Psoas muscle (tissue), 8 donors: ENCODE measurements around the gene NIPAL1. TPM values are rescaled to one million over a fixed set of nuclear protein-coding genes. Genes with fewer than 3 reads are reported as not detected.
A peak's percentile ranks its signal among the peaks of the same experiment; 100 is the strongest.

Experiments
- ATAC-seq, 4 donors: fragments of 200-7000 bp; cut with Tn5 transposase; one replicate each; pipeline ENCODE4 v1.9.1; 2020; ENCODE audit warnings: moderate library complexity in 3 of 4, mild to moderate bottlenecking in 2 of 4
- DNase-seq, 2 donors: peaks; one replicate each; pipeline ENCODE4 v3.0.0-alpha.2; 2020
- H3K27ac ChIP-seq: fragments of 200-600 bp; one replicate; pipeline ENCODE4 v1.8.0; 2022
- H3K27me3 ChIP-seq, 3 donors: fragments of 200-600 bp in 1 of 3; one replicate each; pipeline versions ENCODE4 v1.6.1 to v1.8.0; 2013 to 2022; ENCODE audit warnings: low read length in 2 of 3, mild to moderate bottlenecking in 2 of 3, moderate library complexity in 1 of 3; ENCODE audit not compliant: insufficient read depth in 3 of 3
- H3K36me3 ChIP-seq, 2 donors: fragments of 200-600 bp in 1 of 2; one replicate each; pipeline versions ENCODE4 v1.6.1 to v1.8.0; 2013 to 2022; ENCODE audit warnings: low read depth in 1 of 2, mild to moderate bottlenecking in 1 of 2, moderate library complexity in 1 of 2; ENCODE audit not compliant: insufficient read depth in 1 of 2
- H3K4me1 ChIP-seq: fragments of 200-600 bp; one replicate; pipeline ENCODE4 v1.8.0; 2022
- H3K4me3 ChIP-seq: fragments of 200-600 bp; one replicate; pipeline ENCODE4 v1.8.0; 2022; ENCODE audit warnings: mild to moderate bottlenecking
- H3K9me3 ChIP-seq: fragments of 200-600 bp; one replicate; pipeline ENCODE4 v1.8.0; 2022
- WGBS, 3 donors: extraction: QIAGEN DNeasy Blood & Tissue Kit; methylation state at CpG; one replicate each; pipeline versions ENCODE4 v1.1.6 to v1.1.7; 2013; 5-methylcytosine and 5-hydroxymethylcytosine counted together
- intact Hi-C, 2 donors: fragments of 100-400 bp; cut with DNase I; formaldehyde crosslinking; loops; one replicate each; pipeline versions ENCODE4 v1.11.0 to v1.14.2; 2022
- polyA plus RNA-seq, 3 donors: library from polyadenylated mRNA; stranded (reverse); fragments of 200-250 nt; gene quantifications; one replicate each; pipeline ENCODE4 v1.2.3, GENCODE V29; 2013
- total RNA-seq, 4 donors: library from RNA; stranded (reverse); fragmentation: NEBNext Ultra II Directional in 2 of 4; extraction: Animal tissue kit (Norgen Biotek cat#: 25700) in 2 of 4; gene quantifications; one replicate each; pipeline versions ENCODE4 v1.2.1 to v1.2.4, GENCODE V29; 2021 to 2023
- TF ChIP-seq, protein P1 (sequence below): fragments of 200-600 bp; IDR thresholded peaks from one replicate; pipeline ENCODE4 v1.8.0; 2022; ENCODE audit warnings: antibody characterized with exemption
- donor health status: healthy with polysubstance abuse.
- donor health status: DM: no; HTN: no; CAD: no; lungs with moderate emphysema.
- donor health status: Bipolar disorder and iron deficiency.
- donor health status: healthy.
- donor health status: DM: yes; HTN: yes; CAD: no.
- donor health status: DM: no; HTN: no; CAD: no.
- donor health status: DM: no; HTN: no; CAD: no.
- donor health status: DM: yes; HTN: yes; CAD: no.

Gene NIPAL1
- total and polyA plus RNA-seq, 7 donors = 0.41 to 2.3 (median 0.79) TPM

DNA sequence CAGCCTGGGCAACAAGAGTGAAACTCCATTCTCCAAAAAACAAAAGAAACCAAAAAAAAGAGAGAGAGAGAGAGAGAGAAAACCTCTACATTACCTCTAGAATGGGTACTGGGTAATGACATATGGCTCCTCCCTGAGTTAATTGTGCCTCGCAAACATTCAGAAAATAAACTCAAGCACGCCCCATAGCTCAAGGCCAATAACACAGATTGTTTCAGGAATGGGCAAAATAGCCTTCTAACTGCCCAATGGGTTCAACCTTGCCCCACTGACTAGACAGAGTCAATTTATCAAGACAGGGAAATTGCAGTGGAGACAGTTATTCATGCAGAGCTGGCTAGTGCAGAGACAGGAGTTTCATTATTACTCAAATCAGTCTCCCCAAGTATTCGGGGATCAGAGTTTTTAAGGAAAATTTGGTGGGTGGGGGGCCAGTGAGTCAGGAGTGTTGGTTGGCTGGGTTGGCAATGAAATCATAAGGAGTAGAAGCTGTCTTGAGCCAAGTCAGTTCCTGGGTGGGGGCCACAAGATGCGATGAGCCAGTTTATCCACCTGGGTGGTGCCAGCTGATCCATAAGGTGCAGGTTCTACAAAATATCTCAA, 25.1 kb downstream of the NIPAL1 start:
- intact Hi-C loops = no loop called here
- ATAC-seq (no peak), DNase-seq (no peak)
- TF ChIP-seq, protein P1, sequence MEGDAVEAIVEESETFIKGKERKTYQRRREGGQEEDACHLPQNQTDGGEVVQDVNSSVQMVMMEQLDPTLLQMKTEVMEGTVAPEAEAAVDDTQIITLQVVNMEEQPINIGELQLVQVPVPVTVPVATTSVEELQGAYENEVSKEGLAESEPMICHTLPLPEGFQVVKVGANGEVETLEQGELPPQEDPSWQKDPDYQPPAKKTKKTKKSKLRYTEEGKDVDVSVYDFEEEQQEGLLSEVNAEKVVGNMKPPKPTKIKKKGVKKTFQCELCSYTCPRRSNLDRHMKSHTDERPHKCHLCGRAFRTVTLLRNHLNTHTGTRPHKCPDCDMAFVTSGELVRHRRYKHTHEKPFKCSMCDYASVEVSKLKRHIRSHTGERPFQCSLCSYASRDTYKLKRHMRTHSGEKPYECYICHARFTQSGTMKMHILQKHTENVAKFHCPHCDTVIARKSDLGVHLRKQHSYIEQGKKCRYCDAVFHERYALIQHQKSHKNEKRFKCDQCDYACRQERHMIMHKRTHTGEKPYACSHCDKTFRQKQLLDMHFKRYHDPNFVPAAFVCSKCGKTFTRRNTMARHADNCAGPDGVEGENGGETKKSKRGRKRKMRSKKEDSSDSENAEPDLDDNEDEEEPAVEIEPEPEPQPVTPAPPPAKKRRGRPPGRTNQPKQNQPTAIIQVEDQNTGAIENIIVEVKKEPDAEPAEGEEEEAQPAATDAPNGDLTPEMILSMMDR = no peak
- H3K36me3 ChIP-seq = no peaks in the 10 kb centered on the region
- H3K9me3 ChIP-seq = no peaks in the 10 kb centered on the region
- no peak overlapping the region for H3K27ac ChIP-seq
- H3K4me3 ChIP-seq = no peak overlapping the region
- peaks cover 4% of the 10 kb centered on the region for H3K4me1 ChIP-seq
- WGBS, 3 donors = 67 to 90% (median 77%) methylated on average over 4 of the region's 4 CpGs
- no peaks in the 10 kb centered on the region for H3K27me3 ChIP-seq

GRCh38 chr4:48042979-48043461, 26.4 kb downstream of the NIPAL1 start:
- no peak for DNase-seq
- TF ChIP-seq, protein P1 = no peak
- Histone ChIP-seq H3K9me3 (no peaks in the 10 kb centered on the region), H3K27ac (no peak overlapping the region), H3K4me3 (peak overlapping the region; percentile 2), H3K36me3 (no peaks in the 10 kb centered on the region), H3K27me3 (no peaks in the 10 kb centered on the region), H3K4me1 (peaks cover 18% of the 10 kb centered on the region)
- WGBS, 3 donors = 42 to 62% (median 51%) methylated on average over 3 of the region's 3 CpGs
- intact Hi-C loops = no loop called here
- ATAC-seq = no peak

GRCh38 chr4:48043504-48043903, 26.9 kb downstream of the NIPAL1 start:
- Histone ChIP-seq H3K36me3 (no peaks in the 10 kb centered on the region), H3K27ac (no peak overlapping the region), H3K9me3 (no peaks in the 10 kb centered on the region), H3K4me1 (peaks cover 18% of the 10 kb centered on the region), H3K27me3 (no peaks in the 10 kb centered on the region), H3K4me3 (no peak overlapping the region)
- intact Hi-C loops = no loop called here
- ATAC-seq (peak in 3 of 4 donors; percentile 38 to 58 (median 50)), DNase-seq (no peak)
- TF ChIP-seq, protein P1 = no peak
- 36 to 54% (median 39%) methylated on average over 2 of the region's 2 CpGs for WGBS, 3 donors

DNA sequence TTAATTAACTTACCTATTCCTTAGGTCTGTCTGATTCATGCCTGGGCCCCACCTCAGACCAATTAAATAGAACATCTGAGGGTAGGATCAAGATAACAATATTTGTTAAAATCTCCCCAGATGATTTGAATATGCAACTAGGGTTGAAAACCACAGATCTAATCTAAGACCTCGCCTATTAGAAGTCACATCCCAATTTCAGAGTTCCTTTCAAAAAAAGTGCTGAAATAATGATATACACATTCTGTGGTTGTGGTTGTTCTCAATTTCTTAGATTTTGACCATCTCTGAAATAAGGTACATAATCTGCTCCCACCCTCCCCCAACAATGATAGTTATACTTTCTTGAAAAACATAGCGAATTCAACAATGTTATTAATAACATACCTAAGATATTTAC, 27.7 kb downstream of the NIPAL1 start:
- no peak overlapping the region for H3K27ac ChIP-seq
- no peaks in the 10 kb centered on the region for H3K36me3 ChIP-seq
- no peaks in the 10 kb centered on the region for H3K9me3 ChIP-seq
- TF ChIP-seq, protein P1 = no peak
- DNase-seq (no peak), ATAC-seq (no peak)
- H3K4me3 ChIP-seq = no peak overlapping the region
- H3K4me1 ChIP-seq = peaks cover 18% of the 10 kb centered on the region
- WGBS, 3 donors = 89 to 92% (median 90%) methylated on average over 2 of the region's 2 CpGs
- H3K27me3 ChIP-seq = no peaks in the 10 kb centered on the region
- intact Hi-C loops = no loop called here

DNA sequence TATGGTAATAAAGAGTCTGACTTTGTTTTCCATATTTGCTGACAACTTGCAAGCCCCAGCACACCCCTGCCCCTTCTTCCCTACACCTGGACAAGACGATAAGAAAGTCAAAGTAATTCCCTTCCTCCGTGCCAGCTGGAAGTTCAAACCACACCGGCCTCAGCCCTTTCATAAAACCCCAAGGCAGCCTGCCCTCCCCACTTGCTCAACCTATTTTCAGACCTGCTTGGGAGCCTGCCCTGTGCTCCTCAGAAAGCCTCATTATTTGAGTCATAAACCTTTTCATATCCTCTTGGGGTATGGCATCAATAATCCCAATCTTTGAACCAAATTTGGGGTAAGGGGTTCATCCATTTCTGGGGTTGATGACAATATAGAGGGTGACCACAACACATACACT, 29.5 kb downstream of the NIPAL1 start:
- H3K9me3 ChIP-seq = no peaks in the 10 kb centered on the region
- no peak overlapping the region for H3K4me3 ChIP-seq
- TF ChIP-seq, protein P1 = no peak
- no peaks in the 10 kb centered on the region for H3K27me3 ChIP-seq
- no peaks in the 10 kb centered on the region for H3K36me3 ChIP-seq
- peaks cover 18% of the 10 kb centered on the region for H3K4me1 ChIP-seq
- intact Hi-C loops = no loop called here
- DNase-seq (no peak), ATAC-seq (peak; percentile 49 to 80 (median 63))
- no peak overlapping the region for H3K27ac ChIP-seq
- 23 to 26% (median 23%) methylated on average over 3 of the region's 3 CpGs for WGBS, 3 donors
